Gastrocnemius medialis (tissue), 4 donors: ENCODE results near the gene DYRK1B. TPM values are rescaled to one million over a fixed set of nuclear protein-coding genes. Genes with fewer than 3 reads are reported as not detected.
"Not testable (repeated sequence)": the region's sequence is repeated elsewhere in the genome, so short reads cannot be mapped to it uniquely, and the experiment has no call there.

ENCODE experiments used
- ATAC-seq, 2 donors: fragments of 150-250 bp; one replicate each; pipeline ENCODE4 v1.9.1; 2016
- DNase-seq, 2 donors: peaks; one replicate each; pipeline ENCODE4 v3.0.0-alpha.2; 2019
- H3K27ac ChIP-seq, 4 donors: fragments of 200-600 bp; sonication (generic); 1 replicate in 1 of 4; 2 replicates in 3 of 4; pipeline ENCODE4 v1.5.1; 2016 to 2018; ENCODE audit warnings: mild to moderate bottlenecking in 2 of 4, moderate library complexity in 1 of 4
- H3K27me3 ChIP-seq, 3 donors: fragments of 200-600 bp; sonication (generic) in 2 of 3; 1 replicate in 1 of 3; 2 replicates in 2 of 3; pipeline versions ENCODE4 v1.5.1 to v1.6.0; 2016 to 2019; ENCODE audit warnings: mild to moderate bottlenecking in 1 of 3, moderate library complexity in 1 of 3
- H3K36me3 ChIP-seq, 2 donors: fragments of 200-600 bp; sonication (generic) in 1 of 2; one replicate each; pipeline ENCODE4 v1.5.1; 2017 to 2018
- H3K4me1 ChIP-seq, 2 donors: fragments of 200-600 bp; sonication (generic) in 1 of 2; one replicate each; pipeline ENCODE4 v1.5.1; 2016 to 2017; ENCODE audit warnings: mild to moderate bottlenecking in 2 of 2
- H3K4me3 ChIP-seq, 4 donors: fragments of 200-600 bp; sonication (generic) in 3 of 4; 1 replicate in 1 of 4; 2 replicates in 3 of 4; pipeline ENCODE4 v1.5.1; 2016 to 2019; ENCODE audit warnings: mild to moderate bottlenecking in 2 of 4
- H3K9me3 ChIP-seq, 3 donors: fragments of 200-600 bp; sonication (generic) in 2 of 3; 1 replicate in 1 of 3; 2 replicates in 2 of 3; pipeline ENCODE4 v1.5.1; 2016 to 2019
- POLR2A ChIP-seq, 2 donors: fragments of 450-650 bp; IDR thresholded peaks; one replicate each; pipeline ENCODE4 v1.6.1; 2017; ENCODE audit warnings: antibody characterized with exemption in 2 of 2, mild to moderate bottlenecking in 2 of 2, moderate library complexity in 2 of 2
- in situ Hi-C, 4 donors: fragments of 200-750 bp; cut with MboI; loops; one replicate each; pipeline versions ENCODE4 v1.15.0 to v1.8.0; 2017; ENCODE audit warnings: low sequenced_read_pairs in 4 of 4
- intact Hi-C: fragments of 100-400 bp; cut with DNase I; formaldehyde crosslinking; loops from one replicate; pipeline ENCODE4 v1.15.1; 2023; ENCODE audit warnings: low total_unique reads
- total RNA-seq, 4 donors: library from RNA; depleted of rRNA; stranded (reverse); fragments of >200 nt; gene quantifications; one replicate each; pipeline versions ENCODE4 v1.1.0 to v1.2.3, GENCODE V29; 2016
- TF ChIP-seq, protein P1 (sequence below), 5 experiments: fragments of 450-650 bp in 3 of 5; fragments of 200-600 bp in 2 of 5; sonication (generic) in 2 of 5; IDR thresholded peaks in 4 of 5; conservative IDR thresholded peaks in 1 of 5; 1 replicate in 4 of 5; 2 replicates in 1 of 5; pipeline ENCODE4 v1.5.1; 2016 to 2019; ENCODE audit warnings: antibody characterized with exemption in 5 of 5, mild to moderate bottlenecking in 3 of 5, moderate library complexity in 3 of 5

DYRK1B gene
- 10 to 100 TPM; 39.6 to 68.7 (median 61.8) TPM for total RNA-seq

DNA sequence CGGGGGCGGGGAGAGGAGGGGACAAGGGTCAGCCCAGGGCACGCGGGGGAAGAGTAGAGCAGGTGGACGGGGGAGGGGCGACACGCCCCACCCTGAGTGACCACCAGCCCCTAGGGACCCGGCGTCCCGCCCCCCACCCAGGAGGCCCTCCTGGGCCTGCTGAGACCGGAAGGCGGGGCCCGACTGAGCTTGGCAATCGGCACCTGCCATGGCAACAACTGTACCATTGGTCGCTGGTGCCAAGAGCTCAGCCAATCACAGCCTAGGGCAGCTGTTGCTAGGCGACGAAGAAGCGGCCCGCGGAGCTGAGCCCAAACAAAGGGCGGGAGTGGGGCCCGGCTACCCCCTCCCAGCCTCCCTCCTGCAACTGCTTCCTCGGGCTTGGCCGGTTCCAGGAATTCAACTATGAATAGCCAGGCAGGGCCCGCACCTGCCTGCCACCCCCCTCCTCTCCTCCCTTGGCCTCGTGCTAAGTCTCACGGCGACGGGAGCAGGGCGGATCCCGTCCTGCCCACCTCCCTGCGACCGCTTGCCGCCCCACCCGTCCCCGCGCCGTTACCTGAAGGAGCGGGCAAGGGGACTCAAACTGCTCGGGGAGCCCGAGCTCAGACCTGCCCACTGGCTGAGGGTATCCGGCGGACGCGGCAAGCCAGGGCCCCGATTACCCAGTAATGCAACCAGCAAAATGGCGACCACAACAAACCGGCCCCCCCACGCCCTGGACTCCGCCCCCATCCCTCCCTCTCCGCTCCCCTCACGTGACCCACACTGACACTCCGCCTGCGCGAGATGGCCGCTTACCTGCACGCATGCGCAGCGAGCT lies at the start of gene DYRK1B:
Gene DYRK1B (minus strand): TSS at position 699 of the 823 bp plus-strand sequence. CDS start 2,295 bp downstream, outside the sequence.
- TF ChIP-seq POLR2A (IDR thresholded peaks at IDR 0.05): peak in 1 of 2 donors; percentile 76
- TF ChIP-seq, protein P1, sequence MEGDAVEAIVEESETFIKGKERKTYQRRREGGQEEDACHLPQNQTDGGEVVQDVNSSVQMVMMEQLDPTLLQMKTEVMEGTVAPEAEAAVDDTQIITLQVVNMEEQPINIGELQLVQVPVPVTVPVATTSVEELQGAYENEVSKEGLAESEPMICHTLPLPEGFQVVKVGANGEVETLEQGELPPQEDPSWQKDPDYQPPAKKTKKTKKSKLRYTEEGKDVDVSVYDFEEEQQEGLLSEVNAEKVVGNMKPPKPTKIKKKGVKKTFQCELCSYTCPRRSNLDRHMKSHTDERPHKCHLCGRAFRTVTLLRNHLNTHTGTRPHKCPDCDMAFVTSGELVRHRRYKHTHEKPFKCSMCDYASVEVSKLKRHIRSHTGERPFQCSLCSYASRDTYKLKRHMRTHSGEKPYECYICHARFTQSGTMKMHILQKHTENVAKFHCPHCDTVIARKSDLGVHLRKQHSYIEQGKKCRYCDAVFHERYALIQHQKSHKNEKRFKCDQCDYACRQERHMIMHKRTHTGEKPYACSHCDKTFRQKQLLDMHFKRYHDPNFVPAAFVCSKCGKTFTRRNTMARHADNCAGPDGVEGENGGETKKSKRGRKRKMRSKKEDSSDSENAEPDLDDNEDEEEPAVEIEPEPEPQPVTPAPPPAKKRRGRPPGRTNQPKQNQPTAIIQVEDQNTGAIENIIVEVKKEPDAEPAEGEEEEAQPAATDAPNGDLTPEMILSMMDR (IDR thresholded peaks at IDR 0.05 in 4 of 5, conservative IDR thresholded peaks at IDR 0.05 in 1 of 5): no peak
- peak within 1 kb of the TSS; percentile 70 to 97 (median 80) for H3K4me3 ChIP-seq
- in situ Hi-C loops (loop anchor here in 2 of 4 donors (25.0 kb wide), 2 partner anchors 296 to 396 kb away; partner anchors contain the start of genes RPS16 (in 2 of the 2), SUPT5H (in 2 of the 2), EID2 (in 1 of the 2) and EID2B (in 1 of the 2)), intact Hi-C loops (loop anchor here (1.0 to 10.0 kb wide), 3 partner anchors 30 to 631 kb away; partner anchors contain the start of genes BLVRB, PLEKHG2 and SPTBN4)
- peak; percentile 87 to 91 for ATAC-seq
- H3K4me1 ChIP-seq: peaks cover 19 to 33% of the 10 kb centered on the region in 2 donors
- H3K27ac ChIP-seq: peak within 1 kb of the TSS; percentile 90 to 99 (median 94)
- H3K36me3 ChIP-seq: peaks cover 0 to 66% of the 10 kb centered on the region in 2 donors
- no peaks in the 10 kb centered on the region for H3K9me3 ChIP-seq
- no peaks in the 10 kb centered on the region for H3K27me3 ChIP-seq
- DNase-seq: peak; percentile 99

DNA sequence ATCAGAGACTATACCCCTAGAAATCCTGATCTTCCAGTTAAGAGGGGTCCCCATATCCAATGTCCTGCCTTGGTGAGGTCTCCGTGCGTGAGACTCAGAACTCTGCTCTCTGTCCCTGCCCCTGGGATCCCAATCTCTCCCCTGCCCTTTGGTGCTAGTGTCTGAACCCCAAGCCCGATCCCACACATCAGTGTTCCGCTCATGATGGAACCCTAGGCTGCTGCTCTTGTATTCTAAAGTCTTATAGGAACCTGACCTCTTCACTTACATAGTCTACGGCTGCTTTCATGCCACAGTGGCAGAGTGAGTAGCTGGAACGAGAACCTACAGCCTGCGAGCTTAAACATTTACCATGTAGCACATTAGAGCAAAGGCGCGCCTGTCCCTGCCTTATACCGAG lies 48.7 kb upstream of the DYRK1B start:
- H3K9me3 ChIP-seq, DNase-seq, intact Hi-C loops, H3K4me1 ChIP-seq, H3K27me3 ChIP-seq, H3K4me3 ChIP-seq, H3K27ac ChIP-seq, H3K36me3 ChIP-seq, in situ Hi-C loops, ATAC-seq: not testable (repeated sequence)

DNA sequence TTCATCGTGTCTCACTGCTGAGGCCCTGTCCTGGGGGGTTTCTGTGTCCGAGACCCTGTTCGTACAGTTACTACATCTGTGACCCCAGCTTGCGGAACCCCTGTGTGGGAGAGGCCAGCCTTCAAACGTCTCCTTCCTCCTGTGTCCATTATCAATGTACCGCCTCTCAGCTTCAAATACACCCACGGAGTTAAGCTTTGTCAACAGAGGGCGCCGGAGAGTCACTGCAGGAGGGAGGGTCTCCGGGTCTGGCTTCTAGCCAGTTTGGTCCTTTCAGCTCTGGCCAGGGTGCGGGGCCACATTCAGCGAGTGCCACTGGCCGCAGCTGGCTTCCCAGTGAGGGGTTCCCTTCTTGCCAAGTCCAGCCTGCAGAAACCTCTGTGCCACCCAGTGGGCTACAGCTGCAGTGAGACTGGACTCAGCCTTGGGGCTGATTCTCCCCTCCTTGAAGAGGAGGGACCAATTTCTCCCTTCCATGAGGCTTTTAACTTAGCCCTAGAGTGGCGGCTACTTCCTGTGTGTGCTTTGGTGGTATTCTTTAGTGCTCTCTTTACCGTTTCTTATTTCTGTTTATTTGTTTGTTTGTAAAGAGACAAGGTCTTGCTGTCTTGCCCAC lies 47.6 kb upstream of the DYRK1B start:
- H3K4me3 ChIP-seq, in situ Hi-C loops, intact Hi-C loops, ATAC-seq, H3K36me3 ChIP-seq, H3K4me1 ChIP-seq, H3K27me3 ChIP-seq, H3K9me3 ChIP-seq, DNase-seq, H3K27ac ChIP-seq: not testable (repeated sequence)

DNA sequence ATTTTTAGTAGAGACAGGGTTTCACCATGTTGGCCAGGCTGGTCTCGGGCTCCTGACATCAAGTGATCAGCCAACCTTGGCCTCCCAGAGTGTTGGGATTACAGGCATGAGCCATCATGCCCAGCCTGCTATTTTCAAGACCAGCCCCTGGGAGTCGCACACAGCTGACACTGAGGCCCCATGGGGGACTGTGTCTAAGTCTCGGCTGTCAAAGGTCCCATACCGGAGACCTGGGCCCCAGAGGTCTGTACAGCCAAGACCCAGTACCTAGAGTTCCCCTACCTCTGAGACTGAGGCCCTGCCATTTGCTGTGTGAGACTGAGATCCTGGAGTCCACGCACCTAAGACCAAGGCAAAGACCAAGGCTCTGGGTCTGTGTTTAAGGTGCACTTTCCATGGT lies 46.3 kb upstream of the DYRK1B start:
- H3K9me3 ChIP-seq, H3K27ac ChIP-seq, intact Hi-C loops: not testable (repeated sequence)

DNA sequence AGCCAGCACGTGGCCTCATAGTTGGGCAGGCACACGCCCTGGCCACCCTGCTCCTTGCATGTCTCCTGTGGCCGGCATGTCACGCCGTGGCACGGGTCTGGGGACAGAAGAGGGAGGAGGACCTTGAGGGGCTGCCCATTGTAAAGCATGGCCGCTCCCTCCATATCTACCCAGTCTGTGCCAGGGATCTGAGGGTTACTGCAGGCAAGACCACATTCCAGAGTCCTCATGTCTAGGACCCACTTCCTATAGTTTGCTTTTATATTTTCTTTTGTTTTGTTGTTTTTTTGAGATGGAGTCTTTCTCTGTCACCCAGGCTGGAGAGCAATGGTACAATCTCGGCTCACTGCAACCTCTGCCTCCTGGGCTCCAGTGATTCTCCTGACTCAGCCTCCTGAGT lies 45.8 kb upstream of the DYRK1B start:
- H3K4me3 ChIP-seq, in situ Hi-C loops, H3K27me3 ChIP-seq, intact Hi-C loops, H3K4me1 ChIP-seq, DNase-seq, H3K9me3 ChIP-seq, ATAC-seq, H3K27ac ChIP-seq, H3K36me3 ChIP-seq: not testable (repeated sequence)

More for the DNA sequence above, 46.3 kb upstream of the DYRK1B start:
- ATAC-seq, H3K27me3 ChIP-seq, H3K4me3 ChIP-seq, H3K36me3 ChIP-seq, DNase-seq, H3K4me1 ChIP-seq, in situ Hi-C loops: not testable (repeated sequence)

DNA sequence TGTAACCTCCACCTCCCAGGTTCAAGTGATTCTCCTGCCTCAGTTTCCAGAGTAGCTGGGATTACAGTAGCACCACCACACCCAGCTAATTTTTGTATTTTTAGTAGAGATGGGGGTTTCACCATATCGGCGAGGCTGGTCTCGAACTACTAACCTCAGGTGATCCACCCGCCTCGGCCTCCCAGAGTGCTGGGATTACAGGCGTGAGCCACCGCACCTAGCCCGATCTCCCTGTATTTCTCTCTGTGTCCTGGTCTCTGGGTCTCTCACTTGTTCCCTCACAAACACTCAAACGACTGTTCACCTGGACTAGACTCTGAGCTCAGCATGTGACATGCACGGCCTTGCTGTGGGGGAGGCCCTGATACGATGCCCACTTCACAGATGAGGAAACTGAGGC lies 44.9 kb upstream of the DYRK1B start:
- H3K27ac ChIP-seq, intact Hi-C loops, H3K4me3 ChIP-seq, H3K36me3 ChIP-seq, H3K9me3 ChIP-seq, DNase-seq, H3K27me3 ChIP-seq, ATAC-seq, in situ Hi-C loops, H3K4me1 ChIP-seq: not testable (repeated sequence)

DNA sequence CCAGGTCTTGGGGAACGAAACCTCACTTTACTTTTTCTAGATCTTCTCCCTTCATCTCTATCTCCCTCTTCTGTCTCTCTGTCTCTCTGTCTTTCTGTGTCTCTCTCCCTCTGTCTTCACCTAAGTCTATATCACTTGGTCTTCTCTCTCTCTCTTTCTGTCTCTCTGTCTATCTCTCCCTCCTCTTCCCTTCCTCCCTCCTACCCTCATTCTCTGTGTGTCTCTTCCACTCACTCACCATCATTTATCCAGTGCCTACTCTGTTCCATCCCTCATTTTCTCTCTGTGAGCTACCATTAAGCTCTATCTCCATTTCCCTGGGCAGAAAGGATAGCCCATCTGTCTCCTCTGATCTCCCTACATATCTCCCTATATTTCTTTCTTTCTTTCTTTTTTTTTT lies 44.4 kb upstream of the DYRK1B start:
- no peak for DNase-seq
- Histone ChIP-seq H3K4me3 (no peak overlapping the region), H3K9me3 (no peaks in the 10 kb centered on the region), H3K27me3 (peaks cover 0 to 6% (median 0%) of the 10 kb centered on the region in 3 donors), H3K27ac (no peak overlapping the region), H3K4me1 (no peaks in the 10 kb centered on the region), H3K36me3 (no peaks in the 10 kb centered on the region)
- intact Hi-C loops (no loop called here), in situ Hi-C loops (no loop called here)
- no peak for TF ChIP-seq POLR2A (IDR thresholded peaks at IDR 0.05)
- TF ChIP-seq, protein P1 (IDR thresholded peaks at IDR 0.05 in 4 of 5, conservative IDR thresholded peaks at IDR 0.05 in 1 of 5): no peak
- ATAC-seq: no peak

DNA sequence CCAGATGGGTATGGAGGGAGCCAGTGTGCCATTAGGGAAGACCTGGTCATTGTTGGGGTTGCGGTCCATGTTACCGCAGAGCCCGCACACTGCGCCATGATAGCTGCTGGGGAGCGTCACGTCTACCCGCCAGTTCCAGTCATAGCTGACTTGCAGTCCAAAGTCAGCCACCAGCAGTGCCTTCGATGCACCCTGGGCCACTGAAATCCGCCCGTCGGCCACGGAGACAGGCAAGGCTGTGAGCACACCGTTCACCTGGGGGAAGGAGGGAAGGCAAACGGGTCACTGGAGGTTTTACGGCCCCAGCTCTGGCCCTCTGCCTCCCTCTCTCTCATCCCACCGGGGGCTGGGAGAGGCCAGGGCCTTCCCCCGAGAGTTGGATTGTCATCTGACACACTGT lies 44.0 kb upstream of the DYRK1B start:
- H3K4me3 ChIP-seq, intact Hi-C loops, DNase-seq, in situ Hi-C loops, ATAC-seq, H3K27ac ChIP-seq, H3K4me1 ChIP-seq, H3K36me3 ChIP-seq, H3K27me3 ChIP-seq, H3K9me3 ChIP-seq: not testable (repeated sequence)

DNA sequence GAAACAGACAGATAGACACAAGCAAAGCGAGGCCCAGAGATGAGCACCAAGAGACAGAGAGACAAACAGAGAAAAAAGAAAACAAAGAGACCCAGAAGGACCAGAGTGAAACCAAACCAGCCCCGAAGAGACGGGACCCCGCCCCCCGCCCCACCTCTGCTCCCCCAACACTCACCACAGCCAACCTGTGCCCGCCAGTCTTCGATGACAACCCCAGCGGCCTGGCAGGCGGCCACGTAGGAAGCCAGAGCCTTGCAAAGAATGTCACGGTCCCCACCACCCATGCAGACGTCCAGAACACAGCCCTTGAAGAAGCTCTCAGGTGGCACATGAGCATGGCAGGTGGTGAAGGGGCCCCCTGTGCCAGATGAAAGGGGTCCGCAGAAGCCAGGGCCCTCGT lies 43.5 kb upstream of the DYRK1B start:
- H3K4me1 ChIP-seq, ATAC-seq, H3K9me3 ChIP-seq, intact Hi-C loops, in situ Hi-C loops, DNase-seq, H3K27me3 ChIP-seq, H3K36me3 ChIP-seq, H3K4me3 ChIP-seq, H3K27ac ChIP-seq: not testable (repeated sequence)
